Subcutaneous abdominal adipose tissue (tissue), 5 donors: ENCODE results near the gene COL20A1.
"Not testable (repeated sequence)": the region's sequence is repeated elsewhere in the genome, so short reads cannot be mapped to it uniquely, and the experiment has no call there.

ENCODE experiments used
- H3K27ac ChIP-seq: one replicate; pipeline ENCODE4 v1.7.0; 2013; ENCODE audit warnings: low read depth, mild to moderate bottlenecking, inconsistent platforms, low read length, moderate library complexity
- H3K27me3 ChIP-seq, 5 donors: one replicate each; pipeline ENCODE4 v1.7.0; 2013; ENCODE audit warnings: low read length in 5 of 5, inconsistent platforms in 1 of 5; ENCODE audit not compliant: control insufficient read depth in 5 of 5, insufficient read depth in 4 of 5
- H3K36me3 ChIP-seq, 5 donors: one replicate each; pipeline ENCODE4 v1.7.0; 2013; ENCODE audit warnings: low read length in 5 of 5; ENCODE audit not compliant: control insufficient read depth in 5 of 5, insufficient read depth in 5 of 5
- H3K4me1 ChIP-seq, 5 donors: one replicate each; pipeline ENCODE4 v1.7.0; 2013; ENCODE audit warnings: low read length in 5 of 5, mild to moderate bottlenecking in 3 of 5, moderate library complexity in 1 of 5; ENCODE audit not compliant: control insufficient read depth in 5 of 5, insufficient read depth in 5 of 5
- H3K4me3 ChIP-seq, 5 donors: one replicate each; pipeline ENCODE4 v1.7.0; 2013; ENCODE audit warnings: low read length in 5 of 5, low read depth in 1 of 5
- H3K9ac ChIP-seq, 5 donors: one replicate each; pipeline ENCODE4 v1.7.0; 2013; ENCODE audit warnings: low read length in 5 of 5, mild to moderate bottlenecking in 4 of 5, moderate library complexity in 3 of 5
- H3K9me3 ChIP-seq, 5 donors: one replicate each; pipeline ENCODE4 v1.7.0; 2013; ENCODE audit warnings: low read length in 5 of 5; ENCODE audit not compliant: control insufficient read depth in 5 of 5
- donor health status: healthy.
- donor health status: healthy.
- donor health status: healthy.
- donor health status: healthy.
- donor health status: healthy.

COL20A1 gene

GRCh38 chr20:63292904-63293303 is at the start of gene COL20A1:
TSS of gene COL20A1 (plus strand) at chr20:63293186. CDS start at chr20:63295108, 1,922 bp downstream.
- no peak within 1 kb of the TSS for H3K9ac ChIP-seq
- peaks cover 0 to 18% (median 17%) of the 10 kb centered on the region in 5 donors for H3K36me3 ChIP-seq
- no peak within 1 kb of the TSS for H3K4me3 ChIP-seq
- peaks cover 50 to 60% (median 56%) of the 10 kb centered on the region in 5 donors for H3K27me3 ChIP-seq
- no peak within 1 kb of the TSS for H3K27ac ChIP-seq
- H3K4me1 ChIP-seq, result no peaks in the 10 kb centered on the region
- H3K9me3 ChIP-seq, result no peaks in the 10 kb centered on the region

DNA sequence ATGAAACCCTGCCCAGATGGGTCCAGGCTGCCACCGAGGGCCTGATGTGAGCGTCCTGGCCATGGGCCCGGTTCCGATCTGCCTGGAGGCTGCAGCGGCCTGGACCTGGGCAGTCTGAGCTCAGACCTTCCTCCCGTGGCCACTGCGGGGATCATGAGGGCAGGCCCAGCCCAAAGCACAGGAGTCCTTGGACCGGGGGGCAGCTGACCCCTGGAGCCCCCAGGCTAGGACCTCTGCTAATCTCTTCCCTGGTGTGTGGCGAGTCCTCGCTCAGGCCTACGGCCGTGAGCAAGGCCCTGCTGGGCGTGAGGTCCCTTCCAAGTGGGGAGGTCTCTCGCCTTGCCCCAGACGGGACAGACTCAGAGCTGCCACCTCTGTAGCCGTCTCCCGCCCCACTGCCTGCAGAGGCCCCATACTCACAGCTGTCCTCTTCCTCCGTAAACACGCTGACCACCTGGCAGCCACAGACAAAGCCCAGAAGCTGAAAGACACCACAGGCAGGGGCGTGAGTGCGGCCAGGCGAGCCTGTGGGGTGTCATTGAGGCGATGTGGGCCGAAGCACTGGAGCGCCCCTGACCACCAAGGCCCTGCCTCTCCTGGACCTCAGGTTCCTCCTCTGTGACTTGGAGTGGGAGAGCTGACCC is 49.3 kb upstream of the COL20A1 start:
- Histone ChIP-seq H3K27me3 (peaks cover 31 to 46% (median 35%) of the 10 kb centered on the region in 5 donors), H3K9me3 (no peaks in the 10 kb centered on the region), H3K27ac (no peak overlapping the region), H3K4me1 (peaks cover 0 to 7% (median 0%) of the 10 kb centered on the region in 5 donors), H3K36me3 (no peaks in the 10 kb centered on the region), H3K9ac (no peak overlapping the region), H3K4me3 (no peak overlapping the region)

DNA sequence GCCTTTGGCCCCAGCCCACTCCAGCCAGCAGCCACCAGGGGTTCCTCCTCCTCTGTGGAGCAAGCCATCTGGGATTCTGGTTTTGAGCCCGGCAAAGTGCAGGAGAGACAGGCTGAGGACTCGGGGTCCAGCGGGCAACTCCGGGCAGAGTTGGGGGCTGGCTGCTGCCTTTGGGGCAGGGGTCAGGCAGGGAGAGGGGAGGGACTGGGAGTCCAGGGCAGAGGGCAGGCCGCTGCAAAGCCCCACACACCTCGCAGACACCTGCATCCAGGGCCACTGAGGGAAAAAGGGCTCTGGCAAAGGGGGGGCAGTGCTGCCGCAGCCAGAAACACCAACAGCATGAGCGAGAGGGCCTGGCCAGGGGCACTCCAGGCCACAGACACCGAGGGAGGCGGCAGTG is 48.5 kb upstream of the COL20A1 start:
- Histone ChIP-seq H3K27me3 (peaks cover 35 to 54% (median 38%) of the 10 kb centered on the region in 5 donors), H3K4me1 (peaks cover 0 to 7% (median 0%) of the 10 kb centered on the region in 5 donors), H3K4me3 (no peak overlapping the region), H3K9me3 (no peaks in the 10 kb centered on the region), H3K36me3 (no peaks in the 10 kb centered on the region), H3K27ac (no peak overlapping the region), H3K9ac (no peak overlapping the region)

DNA sequence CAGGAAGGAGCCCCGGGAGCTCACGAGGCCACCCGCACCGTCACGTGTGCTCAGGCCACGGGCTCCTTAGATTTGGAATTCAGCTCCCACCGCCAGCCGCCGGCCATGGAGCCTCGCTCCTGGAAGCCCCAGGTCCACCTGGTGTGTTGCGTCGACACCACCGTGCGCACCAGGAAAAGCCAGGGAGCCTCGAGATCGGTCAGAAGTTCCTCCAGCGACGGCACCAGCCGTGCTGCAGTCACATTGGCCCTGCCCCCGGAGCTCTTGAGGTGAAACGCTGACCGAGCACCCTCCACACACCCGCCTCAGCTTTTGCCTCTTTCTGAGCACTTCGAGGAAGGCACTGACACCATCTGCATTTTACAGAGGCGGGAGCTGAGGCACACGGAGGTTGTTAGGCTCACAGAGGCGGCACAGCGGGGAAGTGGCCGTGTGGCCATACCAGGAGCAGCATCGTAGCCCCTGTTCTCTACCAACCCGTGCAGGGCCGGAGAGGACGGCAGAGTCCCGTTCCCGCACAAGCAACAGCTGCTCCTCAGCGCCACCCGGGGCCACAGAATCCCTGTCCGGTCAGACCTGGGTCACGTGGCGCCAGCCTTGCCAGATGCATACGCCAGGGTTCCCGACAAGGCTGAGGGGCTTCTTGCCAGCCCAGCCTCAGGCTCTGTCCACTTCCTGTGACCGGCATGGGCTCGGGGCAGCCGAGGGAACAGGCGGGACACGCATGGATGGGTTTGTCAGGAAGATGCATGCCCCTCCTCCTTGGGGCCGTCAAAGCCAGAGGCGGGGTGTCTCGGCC is 46.3 kb upstream of the COL20A1 start:
- H3K27me3 ChIP-seq, result peaks cover 40 to 64% (median 47%) of the 10 kb centered on the region in 5 donors
- H3K9me3 ChIP-seq, result no peaks in the 10 kb centered on the region
- H3K4me1 ChIP-seq, result peaks cover 0 to 7% (median 0%) of the 10 kb centered on the region in 5 donors
- H3K36me3 ChIP-seq, result no peaks in the 10 kb centered on the region
- no peak overlapping the region for H3K9ac ChIP-seq
- H3K4me3 ChIP-seq, result peak overlapping the region in 1 of 5 donors; percentile 34
- no peak overlapping the region for H3K27ac ChIP-seq

GRCh38 chr20:63247671-63248228 is 45.2 kb upstream of the COL20A1 start:
- Histone ChIP-seq H3K27me3 (peaks cover 41 to 71% (median 57%) of the 10 kb centered on the region in 5 donors), H3K9me3 (no peaks in the 10 kb centered on the region), H3K27ac (no peak overlapping the region), H3K9ac (no peak overlapping the region), H3K36me3 (no peaks in the 10 kb centered on the region), H3K4me1 (peaks cover 0 to 7% (median 0%) of the 10 kb centered on the region in 5 donors), H3K4me3 (no peak overlapping the region)

- Histone ChIP-seq H3K9ac (no peak overlapping the region), H3K27me3 (peaks cover 37 to 70% (median 61%) of the 10 kb centered on the region in 5 donors), H3K36me3 (no peaks in the 10 kb centered on the region), H3K4me3 (no peak overlapping the region), H3K9me3 (no peaks in the 10 kb centered on the region), H3K27ac (no peak overlapping the region), H3K4me1 (peaks cover 0 to 15% (median 5%) of the 10 kb centered on the region in 5 donors)
These were observed 44.0 kb upstream of the COL20A1 start for GRCh38 chr20:63248835-63249591.

GRCh38 chr20:63249891-63250290 is 43.1 kb upstream of the COL20A1 start:
- H3K27me3 ChIP-seq, result peaks cover 38 to 68% (median 61%) of the 10 kb centered on the region in 5 donors
- H3K4me1 ChIP-seq, result peaks cover 0 to 17% (median 5%) of the 10 kb centered on the region in 5 donors
- no peaks in the 10 kb centered on the region for H3K9me3 ChIP-seq
- no peak overlapping the region for H3K9ac ChIP-seq
- H3K4me3 ChIP-seq, result no peak overlapping the region
- no peaks in the 10 kb centered on the region for H3K36me3 ChIP-seq
- no peak overlapping the region for H3K27ac ChIP-seq

DNA sequence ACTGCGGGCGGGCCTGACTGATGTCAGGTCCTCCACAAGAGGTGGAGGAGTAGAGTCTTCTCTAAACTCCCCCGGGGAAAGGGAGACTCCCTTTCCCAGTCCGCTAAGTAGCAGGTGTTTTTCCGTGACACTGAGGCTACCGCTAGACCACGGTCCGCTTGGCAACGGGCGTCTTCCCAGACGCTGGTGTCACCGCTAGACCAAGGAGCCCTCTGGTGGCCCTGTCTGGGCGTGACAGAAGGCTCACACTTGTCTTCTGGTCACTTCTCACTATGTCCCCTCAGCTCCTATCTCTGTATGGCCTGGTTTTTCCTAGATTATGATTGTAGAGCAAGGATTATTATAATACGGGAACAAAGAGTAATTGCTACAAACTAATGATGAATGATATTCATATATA is 41.6 kb upstream of the COL20A1 start:
- not testable (repeated sequence) for H3K36me3 ChIP-seq, H3K9ac ChIP-seq, H3K27ac ChIP-seq, H3K4me3 ChIP-seq, H3K9me3 ChIP-seq
- Histone ChIP-seq H3K4me1 (peaks cover 0 to 17% (median 5%) of the 10 kb centered on the region in 5 donors), H3K27me3 (peaks cover 48 to 79% (median 73%) of the 10 kb centered on the region in 5 donors)

DNA sequence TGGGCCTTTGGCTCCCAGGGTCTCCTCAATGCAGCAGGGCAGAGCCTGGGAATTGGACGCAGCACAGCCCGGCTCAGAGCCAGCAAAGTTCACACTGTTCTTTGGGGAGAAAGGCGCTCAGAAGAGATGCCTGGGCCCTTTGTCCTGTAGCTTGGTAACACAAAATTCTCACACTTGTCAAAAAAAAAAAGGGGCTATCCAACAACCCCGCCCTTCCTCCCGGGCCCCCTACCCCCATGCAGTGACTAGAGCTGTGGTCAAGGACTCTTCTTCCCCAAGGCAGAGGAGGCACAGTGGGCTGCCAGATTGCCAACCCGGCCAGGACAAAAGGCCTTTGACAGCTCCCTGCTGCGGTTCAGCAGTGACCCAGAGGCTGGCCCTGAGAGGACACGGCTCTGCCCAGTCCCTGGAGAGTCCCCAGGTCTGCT is 40.7 kb upstream of the COL20A1 start:
- peaks cover 0 to 10% (median 5%) of the 10 kb centered on the region in 5 donors for H3K4me1 ChIP-seq
- no peak overlapping the region for H3K4me3 ChIP-seq
- H3K9ac ChIP-seq, result no peak overlapping the region
- H3K9me3 ChIP-seq, result no peaks in the 10 kb centered on the region
- peaks cover 41 to 78% (median 68%) of the 10 kb centered on the region in 5 donors for H3K27me3 ChIP-seq
- H3K27ac ChIP-seq, result no peak overlapping the region
- no peaks in the 10 kb centered on the region for H3K36me3 ChIP-seq
